ENCODE data around the gene RAD51B.
"Not testable (repeated sequence)": the region's sequence is repeated elsewhere in the genome, so short reads cannot be mapped to it uniquely, and the experiment has no call there.

The RAD51B gene

GRCh38 chr14:68426661-68427549, 607.3 kb downstream of the RAD51B start:
- no peak for TF ChIP-seq Cebpa-rat (IDR thresholded peaks at IDR 0.05)
- H3K9ac ChIP-seq, result no peak overlapping the region
- H3K27ac ChIP-seq, result no peak overlapping the region
- H3K4me2 ChIP-seq, result no peak overlapping the region
- H3K27me3 ChIP-seq, result no peaks in the 10 kb centered on the region
- peaks cover 0 to 12% (median 3%) of the 10 kb centered on the region in 11 experiments; a peak in 8 of 22 replicates for H3K36me3 ChIP-seq
- H3K9me3 ChIP-seq (replicated peaks in 1 of 11), result peaks cover 15 to 48% (median 39%) of the 10 kb centered on the region in 11 experiments
- no peak overlapping the region for H3K4me3 ChIP-seq
- peaks cover 0 to 18% (median 0%) of the 10 kb centered on the region in 10 experiments; a peak in 7 of 20 replicates for H3K4me1 ChIP-seq
- no peaks in the 10 kb centered on the region for H4K20me1 ChIP-seq

GRCh38 chr14:68427550-68427890, 607.9 kb downstream of the RAD51B start:
- Histone ChIP-seq H3K9ac (no peak overlapping the region), H3K4me2 (no peak overlapping the region), H3K27me3 (no peaks in the 10 kb centered on the region), H3K4me1 (peaks cover 0 to 18% (median 0%) of the 10 kb centered on the region in 10 experiments; a peak in 7 of 20 replicates), H3K36me3 (peaks cover 0 to 10% (median 3%) of the 10 kb centered on the region in 11 experiments; a peak in 6 of 22 replicates), H3K4me3 (no peak overlapping the region), H3K27ac (no peak overlapping the region), H4K20me1 (no peaks in the 10 kb centered on the region), H3K9me3 (replicated peaks in 1 of 11) (peaks cover 15 to 44% (median 33%) of the 10 kb centered on the region in 11 experiments)
- TF ChIP-seq Cebpa-rat (IDR thresholded peaks at IDR 0.05), result no peak

GRCh38 chr14:68428900-68429299, 609.3 kb downstream of the RAD51B start:
- H3K4me3 ChIP-seq, H4K20me1 ChIP-seq, H3K4me2 ChIP-seq, H3K27ac ChIP-seq, H3K9ac ChIP-seq, H3K27me3 ChIP-seq, H3K4me1 ChIP-seq, H3K36me3 ChIP-seq: not testable (repeated sequence)
- peaks cover 15 to 46% (median 36%) of the 10 kb centered on the region in 11 experiments for H3K9me3 ChIP-seq (replicated peaks in 1 of 11)

GRCh38 chr14:68434173-68434572, 614.6 kb downstream of the RAD51B start:
- not testable (repeated sequence) for H3K4me1 ChIP-seq, H3K27ac ChIP-seq, H3K27me3 ChIP-seq, H3K9ac ChIP-seq, H4K20me1 ChIP-seq, H3K4me2 ChIP-seq, H3K4me3 ChIP-seq
- Histone ChIP-seq H3K36me3 (peaks cover 0 to 13% (median 6%) of the 10 kb centered on the region in 11 experiments; a peak in 6 of 22 replicates), H3K9me3 (replicated peaks in 1 of 11) (peaks cover 32 to 73% (median 62%) of the 10 kb centered on the region in 11 experiments)

- H3K27ac ChIP-seq, H3K9ac ChIP-seq, H3K27me3 ChIP-seq, H4K20me1 ChIP-seq, H3K4me2 ChIP-seq, H3K4me1 ChIP-seq, H3K4me3 ChIP-seq: not testable (repeated sequence)
- Histone ChIP-seq H3K36me3 (peaks cover 0 to 14% (median 6%) of the 10 kb centered on the region in 11 experiments; a peak in 6 of 22 replicates), H3K9me3 (replicated peaks in 1 of 11) (peaks cover 27 to 73% (median 63%) of the 10 kb centered on the region in 11 experiments)
Measured at GRCh38 chr14:68435631-68436030, 616.1 kb downstream of the RAD51B start.

- Histone ChIP-seq H4K20me1 (no peaks in the 10 kb centered on the region), H3K9ac (no peak overlapping the region), H3K36me3 (peaks cover 0 to 14% (median 6%) of the 10 kb centered on the region in 11 experiments; a peak in 6 of 22 replicates), H3K27ac (no peak overlapping the region), H3K9me3 (replicated peaks in 1 of 11) (peaks cover 25 to 61% (median 54%) of the 10 kb centered on the region in 11 experiments), H3K4me3 (no peak overlapping the region), H3K4me2 (no peak overlapping the region), H3K27me3 (no peaks in the 10 kb centered on the region), H3K4me1 (peaks cover 26 to 39% (median 32%) of the 10 kb centered on the region in 10 experiments)
- TF ChIP-seq Cebpa-rat (IDR thresholded peaks at IDR 0.05), result no peak
Measured at GRCh38 chr14:68439676-68440075, 620.1 kb downstream of the RAD51B start.

GRCh38 chr14:68440820-68441219, 621.2 kb downstream of the RAD51B start:
- H3K9ac ChIP-seq, result no peak overlapping the region
- H3K4me2 ChIP-seq, result peak overlapping the region in 2 of 11 experiments; percentile 41 to 43; a peak in 4 of 22 replicates
- H3K4me3 ChIP-seq, result no peak overlapping the region
- H3K4me1 ChIP-seq, result peaks cover 37 to 48% (median 43%) of the 10 kb centered on the region in 10 experiments
- H3K9me3 ChIP-seq (replicated peaks in 1 of 11), result peaks cover 14 to 49% (median 42%) of the 10 kb centered on the region in 11 experiments
- no peak for TF ChIP-seq Cebpa-rat (IDR thresholded peaks at IDR 0.05)
- peaks cover 0 to 13% (median 0%) of the 10 kb centered on the region in 11 experiments; a peak in 4 of 22 replicates for H3K36me3 ChIP-seq
- H4K20me1 ChIP-seq, result no peaks in the 10 kb centered on the region
- H3K27ac ChIP-seq, result no peak overlapping the region
- H3K27me3 ChIP-seq, result no peaks in the 10 kb centered on the region

GRCh38 chr14:68441542-68441941, 622.0 kb downstream of the RAD51B start:
- H3K4me3 ChIP-seq, result no peak overlapping the region
- H3K9me3 ChIP-seq (replicated peaks in 1 of 11), result peaks cover 6 to 42% (median 35%) of the 10 kb centered on the region in 11 experiments; a peak in 21 of 22 replicates
- H4K20me1 ChIP-seq, result no peaks in the 10 kb centered on the region
- no peak for TF ChIP-seq Cebpa-rat (IDR thresholded peaks at IDR 0.05)
- peaks cover 0 to 9% (median 0%) of the 10 kb centered on the region in 11 experiments; a peak in 1 of 22 replicates for H3K36me3 ChIP-seq
- H3K4me2 ChIP-seq, result peak overlapping the region in 6 of 11 experiments; percentile 7 to 97 (median 38); a peak in 9 of 22 replicates
- H3K4me1 ChIP-seq, result peaks cover 38 to 51% (median 49%) of the 10 kb centered on the region in 10 experiments
- H3K27ac ChIP-seq, result 0 out of 22 replicates have a peak overlapping the region, but pooled peaks of 2 of the 11 experiments have one; percentile 1 to 98
- H3K9ac ChIP-seq, result no peak overlapping the region
- H3K27me3 ChIP-seq, result no peaks in the 10 kb centered on the region

- Histone ChIP-seq H4K20me1 (no peaks in the 10 kb centered on the region), H3K4me3 (no peak overlapping the region), H3K9me3 (replicated peaks in 1 of 11) (peaks cover 0 to 27% (median 20%) of the 10 kb centered on the region in 11 experiments; a peak in 17 of 22 replicates), H3K36me3 (peaks cover 0 to 7% (median 0%) of the 10 kb centered on the region in 11 experiments; a peak in 1 of 22 replicates), H3K4me1 (peaks cover 50 to 66% (median 64%) of the 10 kb centered on the region in 10 experiments), H3K27ac (peak overlapping the region in 6 of 11 experiments; percentile 90 to 98 (median 98); a peak in 12 of 22 replicates), H3K27me3 (no peaks in the 10 kb centered on the region), H3K4me2 (peak overlapping the region; percentile 38 to 97 (median 78); a peak in 21 of 22 replicates), H3K9ac (peak overlapping the region in 2 of 11 experiments; percentile 16 to 89; a peak in 3 of 22 replicates)
- TF ChIP-seq Cebpa-rat (IDR thresholded peaks at IDR 0.05), result no peak
Measured at GRCh38 chr14:68442828-68443629, 623.5 kb downstream of the RAD51B start.
